ENCODE measurements around the gene MYO3B. TPM values are rescaled to one million over a fixed set of nuclear protein-coding genes. Genes with fewer than 3 reads are reported as not detected.

Gene MYO3B
- total RNA-seq, 1 experiment from 2014 or later = 0.50 TPM

DNA sequence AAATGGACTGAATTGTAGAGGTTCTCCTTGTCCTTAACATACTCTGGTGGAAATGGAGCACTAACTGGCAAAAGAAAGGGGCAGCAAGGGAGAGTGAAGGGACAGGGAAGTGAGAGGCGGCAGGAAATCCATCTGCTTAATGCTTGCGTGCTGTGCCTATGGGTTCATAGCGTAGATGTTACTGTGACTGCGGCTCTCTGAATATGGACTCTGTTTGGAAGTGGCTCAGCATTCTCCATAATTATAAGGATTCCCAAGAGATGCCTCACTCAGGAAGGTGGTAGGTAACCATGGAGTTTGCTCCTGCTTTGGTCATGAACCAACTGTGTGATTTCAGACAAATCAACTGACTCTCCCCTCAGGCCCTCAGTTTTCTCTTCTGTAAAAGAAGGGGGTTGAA is 50.0 kb downstream of the MYO3B start:
- peaks cover 2% of the 10 kb centered on the region for H3K27me3 Mint-ChIP-seq (ENCODE audit: low read depth)
- no peak for TF ChIP-seq KAT7 (CRISPR knock-in tag; IDR thresholded peaks at IDR 0.05; ENCODE audit: borderline replicate concordance)
- TF ChIP-seq, protein P1, sequence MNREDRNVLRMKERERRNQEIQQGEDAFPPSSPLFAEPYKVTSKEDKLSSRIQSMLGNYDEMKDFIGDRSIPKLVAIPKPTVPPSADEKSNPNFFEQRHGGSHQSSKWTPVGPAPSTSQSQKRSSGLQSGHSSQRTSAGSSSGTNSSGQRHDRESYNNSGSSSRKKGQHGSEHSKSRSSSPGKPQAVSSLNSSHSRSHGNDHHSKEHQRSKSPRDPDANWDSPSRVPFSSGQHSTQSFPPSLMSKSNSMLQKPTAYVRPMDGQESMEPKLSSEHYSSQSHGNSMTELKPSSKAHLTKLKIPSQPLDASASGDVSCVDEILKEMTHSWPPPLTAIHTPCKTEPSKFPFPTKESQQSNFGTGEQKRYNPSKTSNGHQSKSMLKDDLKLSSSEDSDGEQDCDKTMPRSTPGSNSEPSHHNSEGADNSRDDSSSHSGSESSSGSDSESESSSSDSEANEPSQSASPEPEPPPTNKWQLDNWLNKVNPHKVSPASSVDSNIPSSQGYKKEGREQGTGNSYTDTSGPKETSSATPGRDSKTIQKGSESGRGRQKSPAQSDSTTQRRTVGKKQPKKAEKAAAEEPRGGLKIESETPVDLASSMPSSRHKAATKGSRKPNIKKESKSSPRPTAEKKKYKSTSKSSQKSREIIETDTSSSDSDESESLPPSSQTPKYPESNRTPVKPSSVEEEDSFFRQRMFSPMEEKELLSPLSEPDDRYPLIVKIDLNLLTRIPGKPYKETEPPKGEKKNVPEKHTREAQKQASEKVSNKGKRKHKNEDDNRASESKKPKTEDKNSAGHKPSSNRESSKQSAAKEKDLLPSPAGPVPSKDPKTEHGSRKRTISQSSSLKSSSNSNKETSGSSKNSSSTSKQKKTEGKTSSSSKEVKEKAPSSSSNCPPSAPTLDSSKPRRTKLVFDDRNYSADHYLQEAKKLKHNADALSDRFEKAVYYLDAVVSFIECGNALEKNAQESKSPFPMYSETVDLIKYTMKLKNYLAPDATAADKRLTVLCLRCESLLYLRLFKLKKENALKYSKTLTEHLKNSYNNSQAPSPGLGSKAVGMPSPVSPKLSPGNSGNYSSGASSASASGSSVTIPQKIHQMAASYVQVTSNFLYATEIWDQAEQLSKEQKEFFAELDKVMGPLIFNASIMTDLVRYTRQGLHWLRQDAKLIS (CRISPR knock-in tag; IDR thresholded peaks at IDR 0.05; ENCODE audit: borderline replicate concordance) = no peak
- TF ChIP-seq, protein P2, sequence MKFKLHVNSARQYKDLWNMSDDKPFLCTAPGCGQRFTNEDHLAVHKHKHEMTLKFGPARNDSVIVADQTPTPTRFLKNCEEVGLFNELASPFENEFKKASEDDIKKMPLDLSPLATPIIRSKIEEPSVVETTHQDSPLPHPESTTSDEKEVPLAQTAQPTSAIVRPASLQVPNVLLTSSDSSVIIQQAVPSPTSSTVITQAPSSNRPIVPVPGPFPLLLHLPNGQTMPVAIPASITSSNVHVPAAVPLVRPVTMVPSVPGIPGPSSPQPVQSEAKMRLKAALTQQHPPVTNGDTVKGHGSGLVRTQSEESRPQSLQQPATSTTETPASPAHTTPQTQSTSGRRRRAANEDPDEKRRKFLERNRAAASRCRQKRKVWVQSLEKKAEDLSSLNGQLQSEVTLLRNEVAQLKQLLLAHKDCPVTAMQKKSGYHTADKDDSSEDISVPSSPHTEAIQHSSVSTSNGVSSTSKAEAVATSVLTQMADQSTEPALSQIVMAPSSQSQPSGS (CRISPR knock-in tag; IDR thresholded peaks at IDR 0.05; ENCODE audit: borderline replicate concordance, low read depth) = no peak
- no peak for TF ChIP-seq TCF7 (CRISPR knock-in tag; IDR thresholded peaks at IDR 0.05; ENCODE audit: low read depth)
- TF ChIP-seq NR3C1 (CRISPR knock-in tag; conservative IDR thresholded peaks at IDR 0.05; ENCODE audit: low read depth) = no peak
- TF ChIP-seq, protein P3, sequence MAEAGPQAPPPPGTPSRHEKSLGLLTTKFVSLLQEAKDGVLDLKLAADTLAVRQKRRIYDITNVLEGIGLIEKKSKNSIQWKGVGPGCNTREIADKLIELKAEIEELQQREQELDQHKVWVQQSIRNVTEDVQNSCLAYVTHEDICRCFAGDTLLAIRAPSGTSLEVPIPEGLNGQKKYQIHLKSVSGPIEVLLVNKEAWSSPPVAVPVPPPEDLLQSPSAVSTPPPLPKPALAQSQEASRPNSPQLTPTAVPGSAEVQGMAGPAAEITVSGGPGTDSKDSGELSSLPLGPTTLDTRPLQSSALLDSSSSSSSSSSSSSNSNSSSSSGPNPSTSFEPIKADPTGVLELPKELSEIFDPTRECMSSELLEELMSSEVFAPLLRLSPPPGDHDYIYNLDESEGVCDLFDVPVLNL (CRISPR knock-in tag; IDR thresholded peaks at IDR 0.05; ENCODE audit: borderline replicate concordance, low read depth) = no peak
- TF ChIP-seq NR1H2 (CRISPR knock-in tag; IDR thresholded peaks at IDR 0.05) = no peak
- no peak for TF ChIP-seq PRRX2 (CRISPR knock-in tag; IDR thresholded peaks at IDR 0.05)
- TF ChIP-seq ZNF121 (CRISPR knock-in tag; IDR thresholded peaks at IDR 0.05) = no peak
- TF ChIP-seq, protein P4, sequence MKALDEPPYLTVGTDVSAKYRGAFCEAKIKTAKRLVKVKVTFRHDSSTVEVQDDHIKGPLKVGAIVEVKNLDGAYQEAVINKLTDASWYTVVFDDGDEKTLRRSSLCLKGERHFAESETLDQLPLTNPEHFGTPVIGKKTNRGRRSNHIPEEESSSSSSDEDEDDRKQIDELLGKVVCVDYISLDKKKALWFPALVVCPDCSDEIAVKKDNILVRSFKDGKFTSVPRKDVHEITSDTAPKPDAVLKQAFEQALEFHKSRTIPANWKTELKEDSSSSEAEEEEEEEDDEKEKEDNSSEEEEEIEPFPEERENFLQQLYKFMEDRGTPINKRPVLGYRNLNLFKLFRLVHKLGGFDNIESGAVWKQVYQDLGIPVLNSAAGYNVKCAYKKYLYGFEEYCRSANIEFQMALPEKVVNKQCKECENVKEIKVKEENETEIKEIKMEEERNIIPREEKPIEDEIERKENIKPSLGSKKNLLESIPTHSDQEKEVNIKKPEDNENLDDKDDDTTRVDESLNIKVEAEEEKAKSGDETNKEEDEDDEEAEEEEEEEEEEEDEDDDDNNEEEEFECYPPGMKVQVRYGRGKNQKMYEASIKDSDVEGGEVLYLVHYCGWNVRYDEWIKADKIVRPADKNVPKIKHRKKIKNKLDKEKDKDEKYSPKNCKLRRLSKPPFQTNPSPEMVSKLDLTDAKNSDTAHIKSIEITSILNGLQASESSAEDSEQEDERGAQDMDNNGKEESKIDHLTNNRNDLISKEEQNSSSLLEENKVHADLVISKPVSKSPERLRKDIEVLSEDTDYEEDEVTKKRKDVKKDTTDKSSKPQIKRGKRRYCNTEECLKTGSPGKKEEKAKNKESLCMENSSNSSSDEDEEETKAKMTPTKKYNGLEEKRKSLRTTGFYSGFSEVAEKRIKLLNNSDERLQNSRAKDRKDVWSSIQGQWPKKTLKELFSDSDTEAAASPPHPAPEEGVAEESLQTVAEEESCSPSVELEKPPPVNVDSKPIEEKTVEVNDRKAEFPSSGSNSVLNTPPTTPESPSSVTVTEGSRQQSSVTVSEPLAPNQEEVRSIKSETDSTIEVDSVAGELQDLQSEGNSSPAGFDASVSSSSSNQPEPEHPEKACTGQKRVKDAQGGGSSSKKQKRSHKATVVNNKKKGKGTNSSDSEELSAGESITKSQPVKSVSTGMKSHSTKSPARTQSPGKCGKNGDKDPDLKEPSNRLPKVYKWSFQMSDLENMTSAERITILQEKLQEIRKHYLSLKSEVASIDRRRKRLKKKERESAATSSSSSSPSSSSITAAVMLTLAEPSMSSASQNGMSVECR (CRISPR knock-in tag; IDR thresholded peaks at IDR 0.05; ENCODE audit: borderline replicate concordance) = no peak
- TF ChIP-seq, protein P5, sequence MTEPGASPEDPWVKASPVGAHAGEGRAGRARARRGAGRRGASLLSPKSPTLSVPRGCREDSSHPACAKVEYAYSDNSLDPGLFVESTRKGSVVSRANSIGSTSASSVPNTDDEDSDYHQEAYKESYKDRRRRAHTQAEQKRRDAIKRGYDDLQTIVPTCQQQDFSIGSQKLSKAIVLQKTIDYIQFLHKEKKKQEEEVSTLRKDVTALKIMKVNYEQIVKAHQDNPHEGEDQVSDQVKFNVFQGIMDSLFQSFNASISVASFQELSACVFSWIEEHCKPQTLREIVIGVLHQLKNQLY (CRISPR knock-in tag; IDR thresholded peaks at IDR 0.05) = no peak
- TF ChIP-seq, protein P6, sequence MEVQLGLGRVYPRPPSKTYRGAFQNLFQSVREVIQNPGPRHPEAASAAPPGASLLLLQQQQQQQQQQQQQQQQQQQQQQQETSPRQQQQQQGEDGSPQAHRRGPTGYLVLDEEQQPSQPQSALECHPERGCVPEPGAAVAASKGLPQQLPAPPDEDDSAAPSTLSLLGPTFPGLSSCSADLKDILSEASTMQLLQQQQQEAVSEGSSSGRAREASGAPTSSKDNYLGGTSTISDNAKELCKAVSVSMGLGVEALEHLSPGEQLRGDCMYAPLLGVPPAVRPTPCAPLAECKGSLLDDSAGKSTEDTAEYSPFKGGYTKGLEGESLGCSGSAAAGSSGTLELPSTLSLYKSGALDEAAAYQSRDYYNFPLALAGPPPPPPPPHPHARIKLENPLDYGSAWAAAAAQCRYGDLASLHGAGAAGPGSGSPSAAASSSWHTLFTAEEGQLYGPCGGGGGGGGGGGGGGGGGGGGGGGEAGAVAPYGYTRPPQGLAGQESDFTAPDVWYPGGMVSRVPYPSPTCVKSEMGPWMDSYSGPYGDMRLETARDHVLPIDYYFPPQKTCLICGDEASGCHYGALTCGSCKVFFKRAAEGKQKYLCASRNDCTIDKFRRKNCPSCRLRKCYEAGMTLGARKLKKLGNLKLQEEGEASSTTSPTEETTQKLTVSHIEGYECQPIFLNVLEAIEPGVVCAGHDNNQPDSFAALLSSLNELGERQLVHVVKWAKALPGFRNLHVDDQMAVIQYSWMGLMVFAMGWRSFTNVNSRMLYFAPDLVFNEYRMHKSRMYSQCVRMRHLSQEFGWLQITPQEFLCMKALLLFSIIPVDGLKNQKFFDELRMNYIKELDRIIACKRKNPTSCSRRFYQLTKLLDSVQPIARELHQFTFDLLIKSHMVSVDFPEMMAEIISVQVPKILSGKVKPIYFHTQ (CRISPR knock-in tag; IDR thresholded peaks at IDR 0.05) = no peak
- CTCF ChIA-PET = no interaction called here
- H3K4me1 Mint-ChIP-seq = peaks cover 21% of the 10 kb centered on the region
- POLR2A ChIA-PET = no interaction called here
- H3K9me3 Mint-ChIP-seq = no peaks in the 10 kb centered on the region
- ATAC-seq = no peak
- H3K27ac Mint-ChIP-seq = no peak overlapping the region
- H3K4me3 Mint-ChIP-seq = no peak overlapping the region
- no peak for DNase-seq (ENCODE audit: low spot score)
- H3K36me3 Mint-ChIP-seq = no peaks in the 10 kb centered on the region

Data from WTC11 (cell line).